Tibial nerve (tissue), 3 donors: Measurements from ENCODE around the gene TRAP1.

ENCODE experiments used
- POLR2A ChIP-seq, 2 donors: fragments of 450-650 bp; IDR thresholded peaks; one replicate each; pipeline ENCODE4 v1.6.1; 2017; ENCODE audit warnings: antibody characterized with exemption in 2 of 2, mild to moderate bottlenecking in 2 of 2, moderate library complexity in 2 of 2
- TF ChIP-seq, protein P1 (sequence below), 5 experiments: fragments of 200-600 bp in 3 of 5; fragments of 450-650 bp in 2 of 5; sonication (generic) in 3 of 5; IDR thresholded peaks; one replicate each; pipeline ENCODE4 v1.5.1; 2016 to 2019; ENCODE audit warnings: antibody characterized with exemption in 5 of 5, mild to moderate bottlenecking in 3 of 5, moderate library complexity in 2 of 5

DNA sequence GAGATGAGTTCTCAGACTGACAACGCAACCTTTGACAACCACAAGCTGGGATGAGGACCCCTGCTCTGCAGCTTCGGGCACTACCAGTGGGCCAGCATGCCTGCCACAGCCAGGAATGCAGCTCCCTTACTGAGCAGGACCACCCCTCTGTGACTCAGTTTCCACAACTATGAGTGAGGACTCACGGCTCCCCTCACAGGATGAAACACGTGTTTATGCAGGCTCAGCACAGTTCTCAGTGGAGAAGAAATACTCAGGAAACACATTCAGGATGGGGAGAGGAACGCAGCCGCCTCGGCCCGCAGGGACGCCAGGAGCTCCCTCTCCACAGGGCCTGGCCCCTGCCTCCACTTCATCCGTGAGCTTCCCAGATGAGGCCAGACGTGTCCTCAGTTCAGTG lies 48.7 kb downstream of the TRAP1 start:
- TF ChIP-seq, protein P1, sequence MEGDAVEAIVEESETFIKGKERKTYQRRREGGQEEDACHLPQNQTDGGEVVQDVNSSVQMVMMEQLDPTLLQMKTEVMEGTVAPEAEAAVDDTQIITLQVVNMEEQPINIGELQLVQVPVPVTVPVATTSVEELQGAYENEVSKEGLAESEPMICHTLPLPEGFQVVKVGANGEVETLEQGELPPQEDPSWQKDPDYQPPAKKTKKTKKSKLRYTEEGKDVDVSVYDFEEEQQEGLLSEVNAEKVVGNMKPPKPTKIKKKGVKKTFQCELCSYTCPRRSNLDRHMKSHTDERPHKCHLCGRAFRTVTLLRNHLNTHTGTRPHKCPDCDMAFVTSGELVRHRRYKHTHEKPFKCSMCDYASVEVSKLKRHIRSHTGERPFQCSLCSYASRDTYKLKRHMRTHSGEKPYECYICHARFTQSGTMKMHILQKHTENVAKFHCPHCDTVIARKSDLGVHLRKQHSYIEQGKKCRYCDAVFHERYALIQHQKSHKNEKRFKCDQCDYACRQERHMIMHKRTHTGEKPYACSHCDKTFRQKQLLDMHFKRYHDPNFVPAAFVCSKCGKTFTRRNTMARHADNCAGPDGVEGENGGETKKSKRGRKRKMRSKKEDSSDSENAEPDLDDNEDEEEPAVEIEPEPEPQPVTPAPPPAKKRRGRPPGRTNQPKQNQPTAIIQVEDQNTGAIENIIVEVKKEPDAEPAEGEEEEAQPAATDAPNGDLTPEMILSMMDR (IDR thresholded peaks at IDR 0.05): no peak
- TF ChIP-seq POLR2A (IDR thresholded peaks at IDR 0.05): no peak
